GM23338 (cell line): ENCODE measurements around the gene SOS1. TPM values are rescaled to one million over a fixed set of nuclear protein-coding genes. Genes with fewer than 3 reads are reported as not detected.
A peak's percentile ranks its signal among the peaks of the same experiment; 100 is the strongest.

Source experiments
- ATAC-seq: fragments of 200-7000 bp; cut with Tn5 transposase; 3 replicates; pipeline ENCODE4 v1.9.1; 2020
- DNase-seq: peaks from one replicate; pipeline ENCODE4 v3.0.0-alpha.2; 2015; ENCODE audit warnings: low spot score
- H2AFZ ChIP-seq: fragments of 200-600 bp; sonication (generic); 2 replicates; pipeline ENCODE4 v1.8.0; 2016; ENCODE audit warnings: antibody characterized with exemption, mild to moderate bottlenecking, moderate library complexity
- H3F3A ChIP-seq: fragments of 200-600 bp; sonication (generic); replicated peaks from 2 replicates; pipeline ENCODE4 v1.8.0; 2017; ENCODE audit warnings: antibody characterized with exemption, mixed run types, low read depth
- H3K27ac ChIP-seq: fragments of 200-600 bp; sonication (generic); 2 replicates; pipeline ENCODE4 v1.6.1; 2016; ENCODE audit warnings: low read depth
- H3K27me3 ChIP-seq: fragments of 200-600 bp; sonication (generic); 2 replicates; pipeline ENCODE4 v1.8.0; 2016; ENCODE audit warnings: mild to moderate bottlenecking, mixed run types, moderate library complexity; ENCODE audit not compliant: insufficient read depth
- H3K36me3 ChIP-seq: fragments of 200-600 bp; sonication (generic); 2 replicates; pipeline ENCODE4 v1.8.0; 2016; ENCODE audit warnings: mild to moderate bottlenecking; ENCODE audit not compliant: insufficient read depth
- H3K4me1 ChIP-seq: fragments of 200-600 bp; sonication (generic); 2 replicates; pipeline ENCODE4 v1.8.0; 2016; ENCODE audit warnings: mild to moderate bottlenecking, moderate library complexity; ENCODE audit not compliant: insufficient read depth
- H3K4me2 ChIP-seq: fragments of 200-600 bp; sonication (generic); 2 replicates; pipeline ENCODE4 v1.7.1; 2017; ENCODE audit warnings: mixed run types
- H3K4me3 ChIP-seq: fragments of 200-600 bp; sonication (generic); 2 replicates; pipeline ENCODE4 v1.6.1; 2016; ENCODE audit warnings: mixed run types
- H3K79me2 ChIP-seq: fragments of 200-600 bp; sonication (generic); replicated peaks from 2 replicates; pipeline ENCODE4 v1.8.0; 2017; ENCODE audit warnings: mild to moderate bottlenecking; ENCODE audit not compliant: insufficient read depth
- H3K9me2 ChIP-seq: fragments of 200-600 bp; sonication (generic); 2 replicates; pipeline ENCODE4 v1.8.0; 2017; ENCODE audit not compliant: insufficient read depth
- H4K20me1 ChIP-seq: fragments of 200-600 bp; sonication (generic); replicated peaks from 2 replicates; pipeline ENCODE4 v1.8.0; 2017; ENCODE audit warnings: mild to moderate bottlenecking; ENCODE audit not compliant: insufficient read depth
- H3K27ac Mint-ChIP-seq: 2 replicates; pipeline ENCODE4 v1.8.0; 2020; ENCODE audit warnings: inconsistent platforms, mild to moderate bottlenecking, moderate library complexity, mixed read lengths
- H3K27me3 Mint-ChIP-seq: 3 replicates; pipeline ENCODE4 v1.8.0; 2022; ENCODE audit warnings: low read depth, mild to moderate bottlenecking, moderate library complexity, mixed read lengths, inconsistent platforms; ENCODE audit not compliant: insufficient read depth, poor library complexity
- H3K36me3 Mint-ChIP-seq: 3 replicates; pipeline ENCODE4 v1.8.0; 2021; ENCODE audit warnings: low read depth, mild to moderate bottlenecking, inconsistent platforms, moderate library complexity, mixed read lengths
- H3K4me1 Mint-ChIP-seq: 3 replicates; pipeline ENCODE4 v1.8.0; 2020; ENCODE audit warnings: mild to moderate bottlenecking, inconsistent platforms, mixed read lengths
- H3K4me3 Mint-ChIP-seq: 3 replicates; pipeline ENCODE4 v1.8.0; 2021; ENCODE audit warnings: moderate library complexity, mild to moderate bottlenecking, inconsistent platforms, mixed read lengths
- H3K9me3 Mint-ChIP-seq: 3 replicates; pipeline ENCODE4 v1.8.0; 2020; ENCODE audit warnings: moderate library complexity, mild to moderate bottlenecking, inconsistent platforms, mixed read lengths
- CREB1 ChIP-seq: fragments of 250-450 bp; sonication (Bioruptor Pico); IDR thresholded peaks from 2 replicates; pipeline ENCODE4 v1.5.0; 2020; ENCODE audit warnings: low read depth, mild to moderate bottlenecking, moderate library complexity
- EZH2phosphoT487 ChIP-seq: fragments of 200-600 bp; sonication (generic); IDR thresholded peaks from one replicate; pipeline ENCODE4 v1.8.1; 2018; ENCODE audit warnings: antibody characterized with exemption; ENCODE audit not compliant: unreplicated experiment
- JUNB ChIP-seq: IDR thresholded peaks from one replicate; pipeline ENCODE4 v1.6.1; 2016; ENCODE audit warnings: antibody characterized with exemption; ENCODE audit not compliant: unreplicated experiment
- REST ChIP-seq: IDR thresholded peaks from one replicate; pipeline ENCODE4 v1.6.1; 2018; ENCODE audit warnings: antibody characterized with exemption; ENCODE audit not compliant: unreplicated experiment
- polyA plus RNA-seq: library from polyadenylated mRNA; unstranded; fragments of >200 nt; fragmentation: Nextera tagmentation; extraction: Ambion mirVana; gene quantifications from 2 replicates; pipeline ENCODE4 v1.2.1, GENCODE V29; 2016
- total RNA-seq: library from RNA; depleted of rRNA; stranded (reverse); fragments of >200 nt; shearing (Covaris generic); gene quantifications from 2 replicates; pipeline ENCODE4 v1.2.3, GENCODE V29; 2014
- TF ChIP-seq, protein P1 (sequence below): fragments of 250-450 bp; sonication (Bioruptor Pico); IDR thresholded peaks from 2 replicates; pipeline ENCODE4 v1.5.0; 2020; ENCODE audit warnings: mild to moderate bottlenecking, moderate library complexity

Gene SOS1
- total and polyA plus RNA-seq, 2 experiments from 2014 or later = 13.4 to 21.9 TPM

DNA sequence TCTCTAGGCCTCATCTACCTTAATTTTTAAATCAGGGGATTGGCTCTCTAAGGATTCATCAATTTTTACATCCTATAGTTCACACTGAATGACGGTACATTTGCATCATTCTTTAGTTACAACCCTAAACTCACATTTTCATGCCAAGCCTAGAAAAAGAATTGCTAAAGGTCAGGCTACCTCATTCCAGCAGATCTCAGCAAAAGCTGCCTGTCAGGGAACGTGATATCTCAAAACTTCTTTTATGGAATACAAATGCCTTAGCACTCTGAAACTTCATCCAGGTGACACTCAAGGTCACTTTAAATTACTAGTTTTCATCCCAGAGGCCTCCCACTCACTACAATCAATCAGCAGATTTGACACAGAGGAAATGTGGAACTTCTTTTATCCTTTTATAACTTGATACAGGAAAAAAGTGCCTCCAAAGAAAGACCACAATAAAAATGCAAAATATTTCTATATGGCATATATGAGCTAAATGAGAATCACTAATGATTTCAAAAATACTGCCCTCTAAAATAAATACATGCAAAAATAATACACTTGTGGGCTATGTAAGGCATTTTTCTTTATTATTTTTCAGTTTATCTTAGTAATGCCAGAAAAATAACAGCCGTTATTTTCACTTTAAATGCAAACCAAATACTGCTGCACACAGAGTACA, 139.7 kb downstream of the SOS1 start (continued):
- TF ChIP-seq, protein P1, sequence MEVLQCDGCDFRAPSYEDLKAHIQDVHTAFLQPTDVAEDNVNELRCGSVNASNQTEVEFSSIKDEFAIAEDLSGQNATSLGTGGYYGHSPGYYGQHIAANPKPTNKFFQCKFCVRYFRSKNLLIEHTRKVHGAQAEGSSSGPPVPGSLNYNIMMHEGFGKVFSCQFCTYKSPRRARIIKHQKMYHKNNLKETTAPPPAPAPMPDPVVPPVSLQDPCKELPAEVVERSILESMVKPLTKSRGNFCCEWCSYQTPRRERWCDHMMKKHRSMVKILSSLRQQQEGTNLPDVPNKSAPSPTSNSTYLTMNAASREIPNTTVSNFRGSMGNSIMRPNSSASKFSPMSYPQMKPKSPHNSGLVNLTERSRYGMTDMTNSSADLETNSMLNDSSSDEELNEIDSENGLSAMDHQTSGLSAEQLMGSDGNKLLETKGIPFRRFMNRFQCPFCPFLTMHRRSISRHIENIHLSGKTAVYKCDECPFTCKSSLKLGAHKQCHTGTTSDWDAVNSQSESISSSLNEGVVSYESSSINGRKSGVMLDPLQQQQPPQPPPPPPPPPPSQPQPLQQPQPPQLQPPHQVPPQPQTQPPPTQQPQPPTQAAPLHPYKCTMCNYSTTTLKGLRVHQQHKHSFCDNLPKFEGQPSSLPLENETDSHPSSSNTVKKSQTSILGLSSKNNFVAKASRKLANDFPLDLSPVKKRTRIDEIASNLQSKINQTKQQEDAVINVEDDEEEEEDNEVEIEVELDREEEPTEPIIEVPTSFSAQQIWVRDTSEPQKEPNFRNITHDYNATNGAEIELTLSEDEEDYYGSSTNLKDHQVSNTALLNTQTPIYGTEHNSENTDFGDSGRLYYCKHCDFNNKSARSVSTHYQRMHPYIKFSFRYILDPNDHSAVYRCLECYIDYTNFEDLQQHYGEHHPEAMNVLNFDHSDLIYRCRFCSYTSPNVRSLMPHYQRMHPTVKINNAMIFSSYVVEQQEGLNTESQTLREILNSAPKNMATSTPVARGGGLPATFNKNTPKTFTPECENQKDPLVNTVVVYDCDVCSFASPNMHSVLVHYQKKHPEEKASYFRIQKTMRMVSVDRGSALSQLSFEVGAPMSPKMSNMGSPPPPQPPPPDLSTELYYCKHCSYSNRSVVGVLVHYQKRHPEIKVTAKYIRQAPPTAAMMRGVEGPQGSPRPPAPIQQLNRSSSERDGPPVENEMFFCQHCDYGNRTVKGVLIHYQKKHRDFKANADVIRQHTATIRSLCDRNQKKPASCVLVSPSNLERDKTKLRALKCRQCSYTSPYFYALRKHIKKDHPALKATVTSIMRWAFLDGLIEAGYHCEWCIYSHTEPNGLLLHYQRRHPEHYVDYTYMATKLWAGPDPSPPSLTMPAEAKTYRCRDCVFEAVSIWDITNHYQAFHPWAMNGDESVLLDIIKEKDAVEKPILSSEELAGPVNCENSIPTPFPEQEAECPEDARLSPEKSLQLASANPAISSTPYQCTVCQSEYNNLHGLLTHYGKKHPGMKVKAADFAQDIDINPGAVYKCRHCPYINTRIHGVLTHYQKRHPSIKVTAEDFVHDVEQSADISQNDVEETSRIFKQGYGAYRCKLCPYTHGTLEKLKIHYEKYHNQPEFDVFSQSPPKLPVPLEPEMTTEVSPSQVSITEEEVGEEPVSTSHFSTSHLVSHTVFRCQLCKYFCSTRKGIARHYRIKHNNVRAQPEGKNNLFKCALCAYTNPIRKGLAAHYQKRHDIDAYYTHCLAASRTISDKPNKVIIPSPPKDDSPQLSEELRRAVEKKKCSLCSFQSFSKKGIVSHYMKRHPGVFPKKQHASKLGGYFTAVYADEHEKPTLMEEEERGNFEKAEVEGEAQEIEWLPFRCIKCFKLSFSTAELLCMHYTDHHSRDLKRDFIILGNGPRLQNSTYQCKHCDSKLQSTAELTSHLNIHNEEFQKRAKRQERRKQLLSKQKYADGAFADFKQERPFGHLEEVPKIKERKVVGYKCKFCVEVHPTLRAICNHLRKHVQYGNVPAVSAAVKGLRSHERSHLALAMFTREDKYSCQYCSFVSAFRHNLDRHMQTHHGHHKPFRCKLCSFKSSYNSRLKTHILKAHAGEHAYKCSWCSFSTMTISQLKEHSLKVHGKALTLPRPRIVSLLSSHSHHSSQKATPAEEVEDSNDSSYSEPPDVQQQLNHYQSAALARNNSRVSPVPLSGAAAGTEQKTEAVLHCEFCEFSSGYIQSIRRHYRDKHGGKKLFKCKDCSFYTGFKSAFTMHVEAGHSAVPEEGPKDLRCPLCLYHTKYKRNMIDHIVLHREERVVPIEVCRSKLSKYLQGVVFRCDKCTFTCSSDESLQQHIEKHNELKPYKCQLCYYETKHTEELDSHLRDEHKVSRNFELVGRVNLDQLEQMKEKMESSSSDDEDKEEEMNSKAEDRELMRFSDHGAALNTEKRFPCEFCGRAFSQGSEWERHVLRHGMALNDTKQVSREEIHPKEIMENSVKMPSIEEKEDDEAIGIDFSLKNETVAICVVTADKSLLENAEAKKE (CRISPR knock-in tag) = no peak
- TF ChIP-seq EZH2phosphoT487 (no peak), REST (no peak)

- Histone ChIP-seq H3K79me2 (no peaks in the 10 kb centered on the region), H4K20me1 (no peaks in the 10 kb centered on the region), H3K4me3 (no peak overlapping the region), H3K27me3 (no peaks in the 10 kb centered on the region), H3K4me2 (no peak overlapping the region), H3K27ac (no peak overlapping the region), H3K36me3 (no peaks in the 10 kb centered on the region), H3F3A (no peaks in the 10 kb centered on the region), H2AFZ (no peak overlapping the region), H3K9me2 (no peaks in the 10 kb centered on the region), H3K4me1 (peaks cover 11% of the 10 kb centered on the region)
- peaks cover 26% of the 10 kb centered on the region for H3K4me1 Mint-ChIP-seq
- ATAC-seq (peak; percentile 75), DNase-seq (peak; percentile 15)
- H3K27ac Mint-ChIP-seq = no peak overlapping the region
- H3K9me3 Mint-ChIP-seq = no peaks in the 10 kb centered on the region
- no peak overlapping the region for H3K4me3 Mint-ChIP-seq
- no peaks in the 10 kb centered on the region for H3K36me3 Mint-ChIP-seq
- H3K27me3 Mint-ChIP-seq = peaks cover 4% of the 10 kb centered on the region
- TF ChIP-seq, protein P1 (CRISPR knock-in tag) = no peak
- TF ChIP-seq EZH2phosphoT487 (no peak), JUNB (no peak), CREB1 (no peak)
Observed at GRCh38 chr2:38978908-38979307, 141.9 kb downstream of the SOS1 start.
